HG03060 (cell line): Measurements from ENCODE around the gene ZNF445.
"Not testable (repeated sequence)": the region's sequence is repeated elsewhere in the genome, so short reads cannot be mapped to it uniquely, and the experiment has no call there.

Source experiments
- ATAC-seq: cut with Tn5 transposase; IDR thresholded peaks from one replicate; pipeline ENCODE4 v1.9.1; 2021; ENCODE audit warnings: low read depth, moderate number of reproducible peaks; ENCODE audit not compliant: unreplicated experiment

The ZNF445 gene

GRCh38 chr3:44477312-44478030 lies at the start of gene ZNF445:
TSS of gene ZNF445 (minus strand) at chr3:44477670. CDS start at chr3:44455549, 22,121 bp downstream.
- ATAC-seq = no peak

GRCh38 chr3:44525060-44525459 lies 47.6 kb upstream of the ZNF445 start:
- no peak for ATAC-seq

GRCh38 chr3:44522494-44522933 lies 45.0 kb upstream of the ZNF445 start:
- no peak for ATAC-seq

GRCh38 chr3:44521721-44522120 lies 44.3 kb upstream of the ZNF445 start:
- no peak for ATAC-seq

GRCh38 chr3:44518782-44519156 lies 41.3 kb upstream of the ZNF445 start:
- ATAC-seq = no peak

GRCh38 chr3:44516230-44516629 lies 38.8 kb upstream of the ZNF445 start:
- no peak for ATAC-seq

- no peak for ATAC-seq
Measured at GRCh38 chr3:44513513-44513912, 36.0 kb upstream of the ZNF445 start.

- no peak for ATAC-seq
Measured at GRCh38 chr3:44511238-44511566, 33.7 kb upstream of the ZNF445 start.

GRCh38 chr3:44510000-44510368 lies 32.5 kb upstream of the ZNF445 start:
- no peak for ATAC-seq

- no peak for ATAC-seq
Measured at GRCh38 chr3:44509393-44509921, 32.0 kb upstream of the ZNF445 start.

GRCh38 chr3:44506961-44507360 lies 29.5 kb upstream of the ZNF445 start:
- ATAC-seq = no peak

GRCh38 chr3:44506556-44506955 lies 29.1 kb upstream of the ZNF445 start:
- no peak for ATAC-seq

GRCh38 chr3:44504566-44504965 lies 27.1 kb upstream of the ZNF445 start:
- ATAC-seq = no peak

- not testable (repeated sequence) for ATAC-seq
Measured at GRCh38 chr3:44503178-44503577, 25.7 kb upstream of the ZNF445 start.

- no peak for ATAC-seq
Measured at GRCh38 chr3:44501971-44502370, 24.5 kb upstream of the ZNF445 start.

GRCh38 chr3:44499899-44500168 lies 22.4 kb upstream of the ZNF445 start:
- ATAC-seq = not testable (repeated sequence)

- no peak for ATAC-seq
Measured at GRCh38 chr3:44499149-44499898, 21.9 kb upstream of the ZNF445 start.

- ATAC-seq = no peak
Measured at GRCh38 chr3:44495636-44496415, 18.4 kb upstream of the ZNF445 start.

GRCh38 chr3:44492496-44492895 lies 15.0 kb upstream of the ZNF445 start:
- no peak for ATAC-seq

GRCh38 chr3:44482721-44483120 lies 5.3 kb upstream of the ZNF445 start:
- no peak for ATAC-seq

GRCh38 chr3:44478606-44479094 lies 1.2 kb upstream of the ZNF445 start:
- no peak for ATAC-seq
